NCI-H187 treated with DMSO at 0.1 percent for 48 hours (cell line): ENCODE data around the gene SH3PXD2A.
"Not testable (repeated sequence)": the region's sequence is repeated elsewhere in the genome, so short reads cannot be mapped to it uniquely, and the experiment has no call there.

ENCODE experiments used
- DNase-seq: peaks from one replicate; lab custom pipeline; 2025; lab: John Stamatoyannopoulos, UW

The SH3PXD2A gene

GRCh38 chr10:103791858-103792257, 63.5 kb downstream of the SH3PXD2A start:
- no peak for DNase-seq

GRCh38 chr10:103791291-103791690, 64.1 kb downstream of the SH3PXD2A start:
- no peak for DNase-seq

GRCh38 chr10:103790580-103790979, 64.8 kb downstream of the SH3PXD2A start:
- no peak for DNase-seq

GRCh38 chr10:103789771-103790201, 65.6 kb downstream of the SH3PXD2A start:
- no peak for DNase-seq

- DNase-seq: no peak
Measured at GRCh38 chr10:103789161-103789560, 66.2 kb downstream of the SH3PXD2A start.

GRCh38 chr10:103787331-103787730, 68.0 kb downstream of the SH3PXD2A start:
- DNase-seq: no peak

GRCh38 chr10:103786020-103786419, 69.4 kb downstream of the SH3PXD2A start:
- no peak for DNase-seq

- no peak for DNase-seq
Measured at GRCh38 chr10:103784723-103785418, 70.5 kb downstream of the SH3PXD2A start.

GRCh38 chr10:103784089-103784488, 71.3 kb downstream of the SH3PXD2A start:
- no peak for DNase-seq

GRCh38 chr10:103783681-103784080, 71.7 kb downstream of the SH3PXD2A start:
- DNase-seq: no peak

- DNase-seq: no peak
Measured at GRCh38 chr10:103781329-103782061, 73.9 kb downstream of the SH3PXD2A start.

- DNase-seq: no peak
Measured at GRCh38 chr10:103780242-103781149, 74.9 kb downstream of the SH3PXD2A start.

GRCh38 chr10:103778358-103779139, 76.8 kb downstream of the SH3PXD2A start:
- no peak for DNase-seq

- no peak for DNase-seq
Measured at GRCh38 chr10:103776878-103777591, 78.3 kb downstream of the SH3PXD2A start.

- DNase-seq: no peak
Measured at GRCh38 chr10:103775776-103776175, 79.6 kb downstream of the SH3PXD2A start.

GRCh38 chr10:103772846-103773245, 82.5 kb downstream of the SH3PXD2A start:
- DNase-seq: not testable (repeated sequence)

GRCh38 chr10:103772096-103772845, 83.1 kb downstream of the SH3PXD2A start:
- no peak for DNase-seq

- DNase-seq: no peak
Measured at GRCh38 chr10:103770139-103770538, 85.2 kb downstream of the SH3PXD2A start.

GRCh38 chr10:103769176-103769575, 86.2 kb downstream of the SH3PXD2A start:
- DNase-seq: no peak

GRCh38 chr10:103768345-103768744, 87.0 kb downstream of the SH3PXD2A start:
- no peak for DNase-seq
